ENCODE data around the gene UTP18. TPM values are rescaled to one million over a fixed set of nuclear protein-coding genes. Genes with fewer than 3 reads are reported as not detected.

Gene UTP18
- total and polyA plus RNA-seq, 9 of the 15 experiments (the other 6 are each of a cell fraction or from before 2014, with no cell fraction given) = 31.1 to 99.2 (median 66.7) TPM

DNA sequence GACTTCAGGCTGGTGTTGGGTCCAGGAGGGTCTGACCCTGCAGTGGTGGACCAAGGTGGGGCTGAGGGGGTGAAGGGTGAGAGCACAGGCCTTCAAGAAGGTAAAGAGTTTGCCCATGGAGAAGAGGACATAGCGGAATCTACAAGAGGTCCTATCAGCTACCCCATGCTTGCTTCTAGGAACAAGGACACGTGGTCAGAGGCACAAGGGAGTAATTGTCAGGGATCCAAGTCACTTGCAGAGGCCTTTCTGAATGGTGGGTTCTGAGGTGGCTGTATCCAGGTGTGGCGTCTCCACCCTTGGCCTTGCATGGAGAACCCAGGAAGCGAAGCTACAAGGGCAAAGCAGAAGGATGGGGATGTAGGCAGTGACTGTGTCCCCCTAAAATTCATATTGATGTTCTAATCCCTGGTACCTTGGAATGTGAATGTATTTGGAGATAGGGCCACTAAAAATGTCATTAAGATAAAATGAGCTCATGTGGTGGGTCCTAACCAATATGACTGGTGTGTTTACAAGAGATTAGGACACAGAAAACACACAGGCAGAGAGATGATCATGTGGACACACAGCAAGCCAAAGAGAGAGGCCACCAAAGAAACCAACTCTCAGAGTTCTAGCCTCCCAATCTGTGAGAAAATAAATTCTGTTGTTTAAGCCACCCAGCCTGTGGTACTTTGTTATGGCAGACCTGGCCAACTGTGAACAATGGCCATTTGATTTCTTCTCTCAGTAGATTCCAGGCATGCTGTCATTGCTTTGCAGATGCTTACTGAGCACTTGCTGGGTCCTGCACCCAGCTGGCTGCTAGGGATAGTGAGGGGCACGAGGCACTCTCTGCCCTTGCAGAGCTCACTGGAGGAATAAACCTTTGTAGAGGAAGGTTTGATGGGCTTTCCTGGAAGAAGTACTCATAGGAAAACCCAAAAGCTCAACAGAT, 75.8 kb downstream of the UTP18 start (continued):
- peak in 1 of 2 experiments; percentile 80; a peak in 2 of 4 replicates for TF ChIP-seq TEAD1 (CRISPR knock-in tag; IDR thresholded peaks at IDR 0.05)
- TF ChIP-seq TBP (optimal IDR thresholded peaks at IDR 0.05; ENCODE audit: low read depth, low read length) = no peak
- no peak for TF ChIP-seq CREB3L1 (IDR thresholded peaks at IDR 0.05; ENCODE audit: borderline replicate concordance, low read depth)
- peak; percentile 35; the same call in 1 of the 2 replicates for TF ChIP-seq FOSL1 (tag; conservative IDR thresholded peaks at IDR 0.05)
- peak; percentile 79 for TF ChIP-seq TEAD4 (IDR thresholded peaks at IDR 0.05; ENCODE audit: low read length)
- TF ChIP-seq TEAD4 (CRISPR knock-in tag; IDR thresholded peaks at IDR 0.05; ENCODE audit: borderline replicate concordance) = no peak
- TF ChIP-seq RAD51 (IDR thresholded peaks at IDR 0.05; ENCODE audit: borderline replicate concordance, low read depth) = no peak

DNA sequence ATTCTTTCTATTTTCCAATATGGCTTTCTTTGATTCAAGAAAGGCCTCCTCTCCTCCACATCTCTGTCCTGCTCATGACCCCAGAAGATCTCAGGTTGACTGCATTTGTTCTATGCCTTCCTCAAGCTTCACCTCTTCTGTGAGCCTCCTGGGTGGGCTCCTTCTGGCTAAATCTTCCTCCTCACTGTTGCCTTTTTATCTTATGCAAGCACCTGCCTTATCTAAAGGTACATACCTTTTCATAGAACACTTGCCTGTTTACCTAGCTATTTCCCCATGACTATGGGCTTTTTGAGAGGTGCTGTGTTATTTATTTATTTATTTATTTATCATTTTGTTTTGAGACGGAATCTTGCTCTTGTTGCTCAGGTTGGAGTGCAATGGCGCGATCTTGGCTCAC, 81.1 kb downstream of the UTP18 start:
- no peak overlapping the region for H3K4me3 ChIP-seq
- no peaks in the 10 kb centered on the region; a peak in 2 of 5 replicates for H3K4me1 ChIP-seq (replicated peaks in 1 of 2; ENCODE audit: control insufficient read depth in 2 of 2, insufficient read depth in 2 of 2, low read length in 2 of 2)
- H3K36me3 ChIP-seq (ENCODE audit: control insufficient read depth, insufficient read depth, low read length) = no peaks in the 10 kb centered on the region
- ATAC-seq (no peak), DNase-seq (ENCODE audit: extremely low read depth in 1 of 4, low spot score in 3 of 4) (no peak), FAIRE-seq (no peak)
- H3K27me3 ChIP-seq (ENCODE audit: control insufficient read depth in 2 of 2, insufficient read depth in 2 of 2, low read length in 2 of 2) = peaks cover 2 to 26% of the 10 kb centered on the region in 2 experiments; a peak in 3 of 5 replicates
- intact Hi-C loops (cut with micrococcal nuclease) = no loop called here
- H3K9ac ChIP-seq (ENCODE audit: insufficient read depth in 1 of 2, low read depth in 2 of 2, low read length in 2 of 2) = no peak overlapping the region
- H3K27ac ChIP-seq (ENCODE audit: extremely low read depth, low read depth, low read length) = no peak overlapping the region
- no peak overlapping the region for H2AFZ ChIP-seq (ENCODE audit: low read depth, low read length)
- no peaks in the 10 kb centered on the region for H3K9me3 ChIP-seq (replicated peaks; ENCODE audit: control insufficient read depth, insufficient read depth, low read depth, low read length)
- no peaks in the 10 kb centered on the region for H3K9me1 ChIP-seq (ENCODE audit: control insufficient read depth, insufficient read depth, low read length)
- POLR2A ChIA-PET = interaction anchor here (0.6 to 1.2 kb wide), 5 partner anchors 15 to 1008 kb away, joined by 3 to 4 read pairs (median 3); no protein-coding TSS in a partner anchor
- H3K79me2 ChIP-seq (ENCODE audit: control insufficient read depth, insufficient read depth, low read length) = no peaks in the 10 kb centered on the region
- BruUV-seq (replicated peaks) = no TSS peak
- WGBS (ENCODE audit: insufficient coverage, low coverage, missing lambda C conversion rate) = 0% methylated on average over 2 of the region's 3 CpGs
- CTCF ChIA-PET (ENCODE audit: low intra/inter-chr PET ratio) = no interaction called here
- no peak for TF ChIP-seq XRCC4 (IDR thresholded peaks at IDR 0.05; ENCODE audit: extremely low read depth, insufficient read depth, insufficient read length)
- no peak for TF ChIP-seq PHB2 (IDR thresholded peaks at IDR 0.05; ENCODE audit: low read depth)
- peak; percentile 62 for TF ChIP-seq ARID1B (IDR thresholded peaks at IDR 0.05)
- TF ChIP-seq TCF3 (CRISPR knock-in tag; IDR thresholded peaks at IDR 0.05) = peak; percentile 29; the same call in 1 of the 2 replicates
- peak; percentile 45; the same call in 1 of the 2 replicates for TF ChIP-seq CBFA2T3 (IDR thresholded peaks at IDR 0.05)
- TF ChIP-seq TAL1 (IDR thresholded peaks at IDR 0.05) = peak; percentile 63
- no peaks in the 10 kb centered on the region for H4K20me1 ChIP-seq (replicated peaks; ENCODE audit: control insufficient read depth, insufficient read depth, low read length)
- in situ Hi-C loops (cut with MboI) = no loop called here
- no peak overlapping the region for H3K4me2 ChIP-seq (ENCODE audit: insufficient read depth, low read length)
